Frontal cortex (tissue), 4 donors: ENCODE results near the gene YOD1. TPM values are rescaled to one million over a fixed set of nuclear protein-coding genes. Genes with fewer than 3 reads are reported as not detected.

Experiments
- DNase-seq, 2 donors: peaks; one replicate each; pipeline ENCODE4 v3.0.0; 2012; ENCODE audit warnings: low spot score in 2 of 2
- FAIRE-seq: peaks from 2 replicates; lab custom pipeline; 2012; peaks lifted over from hg19 to GRCh38; lab: Jason Lieb, UNC
- total RNA-seq: library from RNA; depleted of rRNA; stranded (reverse); fragments of >200 nt; gene quantifications from one replicate; pipeline ENCODE4 v1.2.3, GENCODE V29; 2014
- donor health status: control.
- donor health status: control.
- donor health status: control.

YOD1 gene
- total RNA-seq, 1 donor from 2014 or later, result 20.8 TPM

GRCh38 chr1:207015791-207016190 is 35.2 kb downstream of the YOD1 start:
- FAIRE-seq, result no peak

GRCh38 chr1:207014728-207015127 is 36.3 kb downstream of the YOD1 start:
- DNase-seq (no peak), FAIRE-seq (no peak)

More at GRCh38 chr1:207015791-207016190, 35.2 kb downstream of the YOD1 start:
- DNase-seq, result no peak

- no peak for DNase-seq
- no peak for FAIRE-seq
These were observed 37.5 kb downstream of the YOD1 start for GRCh38 chr1:207013321-207014085.

GRCh38 chr1:207010726-207011125 is 40.3 kb downstream of the YOD1 start:
- no peak for FAIRE-seq

GRCh38 chr1:207009945-207010344 is 41.1 kb downstream of the YOD1 start:
- no peak for DNase-seq
- no peak for FAIRE-seq

More at GRCh38 chr1:207010726-207011125, 40.3 kb downstream of the YOD1 start:
- DNase-seq, result no peak

- no peak for FAIRE-seq
- no peak for DNase-seq
These were observed 41.7 kb downstream of the YOD1 start for GRCh38 chr1:207009182-207009850.

- no peak for FAIRE-seq
- DNase-seq, result no peak
These were observed 43.5 kb downstream of the YOD1 start for GRCh38 chr1:207007352-207008033.

GRCh38 chr1:207006914-207007313 is 44.1 kb downstream of the YOD1 start:
- FAIRE-seq (no peak), DNase-seq (no peak)

GRCh38 chr1:207006083-207006482 is 44.9 kb downstream of the YOD1 start:
- no peak for DNase-seq
- no peak for FAIRE-seq

- FAIRE-seq (no peak), DNase-seq (no peak)
These were observed 45.8 kb downstream of the YOD1 start for GRCh38 chr1:207004931-207005830.

- DNase-seq, result no peak
These were observed 47.8 kb downstream of the YOD1 start for GRCh38 chr1:207003210-207003609.

GRCh38 chr1:207002724-207003146 is 48.3 kb downstream of the YOD1 start:
- no peak for FAIRE-seq

More at GRCh38 chr1:207003210-207003609, 47.8 kb downstream of the YOD1 start:
- no peak for FAIRE-seq

GRCh38 chr1:207001492-207002245 is 49.3 kb downstream of the YOD1 start:
- FAIRE-seq (no peak), DNase-seq (no peak)

More at GRCh38 chr1:207002724-207003146, 48.3 kb downstream of the YOD1 start:
- no peak for DNase-seq

GRCh38 chr1:207000651-207001291 is 50.2 kb downstream of the YOD1 start:
- DNase-seq (no peak), FAIRE-seq (no peak)

- DNase-seq (no peak), FAIRE-seq (no peak)
These were observed 52.2 kb downstream of the YOD1 start for GRCh38 chr1:206998816-206999215.
